Lower lobe of right lung (tissue), 2 donors: ENCODE data around the gene DNAH9. TPM values are rescaled to one million over a fixed set of nuclear protein-coding genes. Genes with fewer than 3 reads are reported as not detected.

Source experiments
- ATAC-seq, 2 donors: fragments of 200-7000 bp; cut with Tn5 transposase; one replicate each; pipeline ENCODE4 v1.9.1; 2020 to 2022; ENCODE audit warnings: mild to moderate bottlenecking in 2 of 2, moderate library complexity in 2 of 2
- DNase-seq: peaks from one replicate; pipeline ENCODE4 v3.0.0-alpha.2; 2020
- H3K27ac ChIP-seq: fragments of 200-600 bp; one replicate; pipeline ENCODE4 v1.8.0; 2022
- H3K27me3 ChIP-seq: fragments of 200-600 bp; one replicate; pipeline ENCODE4 v1.8.0; 2022; ENCODE audit warnings: low read depth
- H3K36me3 ChIP-seq: fragments of 200-600 bp; one replicate; pipeline ENCODE4 v1.8.0; 2022; ENCODE audit warnings: mild to moderate bottlenecking
- H3K4me1 ChIP-seq: fragments of 200-600 bp; one replicate; pipeline ENCODE4 v1.8.0; 2022
- H3K4me3 ChIP-seq: fragments of 200-600 bp; one replicate; pipeline ENCODE4 v1.8.0; 2022; ENCODE audit warnings: mild to moderate bottlenecking
- H3K9me3 ChIP-seq: fragments of 200-600 bp; one replicate; pipeline ENCODE4 v1.8.0; 2022
- CTCF ChIP-seq: fragments of 200-600 bp; IDR thresholded peaks from one replicate; pipeline ENCODE4 v1.8.0; 2022; ENCODE audit warnings: antibody characterized with exemption, mild to moderate bottlenecking
- intact Hi-C: fragments of 100-400 bp; cut with DNase I; formaldehyde crosslinking; loops from one replicate; pipeline ENCODE4 v1.11.0; 2022
- total RNA-seq: library from RNA; stranded (reverse); fragmentation: NEBNext Ultra II Directional; extraction: Animal tissue kit (Norgen Biotek cat#: 25700); gene quantifications from one replicate; pipeline ENCODE4 v1.2.1, GENCODE V29; 2021
- donor health status: DM: no; HTN: yes; CAD: no; lungs with severe emphysema.

DNAH9 gene
- total RNA-seq, 1 donor from 2014 or later, result 22.3 TPM

DNA sequence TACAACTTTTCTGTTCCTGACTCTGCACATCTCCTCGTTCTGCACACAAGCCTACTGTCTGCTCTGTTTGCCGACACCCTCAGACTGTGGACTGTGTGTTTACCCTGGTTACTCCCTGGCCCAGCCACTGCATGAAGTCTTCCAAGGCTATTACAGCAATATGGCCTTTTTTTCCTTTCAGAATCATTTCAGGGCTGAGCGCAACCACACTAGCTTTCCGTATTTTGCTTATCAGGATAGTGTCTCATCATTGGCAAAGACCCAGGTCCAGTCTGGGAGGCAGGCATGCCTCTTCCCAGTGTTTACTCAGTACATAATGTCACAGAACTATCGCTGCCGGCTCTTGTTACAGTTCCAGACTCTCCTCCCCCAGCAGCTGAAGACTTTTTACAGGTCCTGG is 10.1 kb downstream of the DNAH9 start:
- H3K9me3 ChIP-seq, result no peaks in the 10 kb centered on the region
- peak overlapping the region; percentile 49 for H3K27ac ChIP-seq
- intact Hi-C loops, result no loop called here
- TF ChIP-seq CTCF, result no peak
- no peaks in the 10 kb centered on the region for H3K27me3 ChIP-seq
- no peaks in the 10 kb centered on the region for H3K36me3 ChIP-seq
- H3K4me1 ChIP-seq, result no peaks in the 10 kb centered on the region
- peak; percentile 74 to 82 for ATAC-seq
- no peak overlapping the region for H3K4me3 ChIP-seq
- no peak for DNase-seq

GRCh38 chr17:11610999-11611566 is 12.8 kb downstream of the DNAH9 start:
- no peak for TF ChIP-seq CTCF
- Histone ChIP-seq H3K4me1 (no peaks in the 10 kb centered on the region), H3K36me3 (no peaks in the 10 kb centered on the region), H3K27ac (no peak overlapping the region), H3K9me3 (no peaks in the 10 kb centered on the region), H3K27me3 (no peaks in the 10 kb centered on the region), H3K4me3 (no peak overlapping the region)
- ATAC-seq, result peak in 1 of 2 donors; percentile 13
- intact Hi-C loops, result no loop called here
- no peak for DNase-seq

- Histone ChIP-seq H3K9me3 (no peaks in the 10 kb centered on the region), H3K36me3 (no peaks in the 10 kb centered on the region), H3K27me3 (no peaks in the 10 kb centered on the region), H3K4me1 (no peaks in the 10 kb centered on the region), H3K27ac (no peak overlapping the region), H3K4me3 (no peak overlapping the region)
- DNase-seq (no peak), ATAC-seq (no peak)
- intact Hi-C loops, result no loop called here
- no peak for TF ChIP-seq CTCF
Observed at GRCh38 chr17:11612956-11613355, 14.7 kb downstream of the DNAH9 start.

GRCh38 chr17:11618861-11619566 is 20.7 kb downstream of the DNAH9 start:
- Histone ChIP-seq H3K27me3 (no peaks in the 10 kb centered on the region), H3K4me3 (no peak overlapping the region), H3K36me3 (no peaks in the 10 kb centered on the region), H3K27ac (no peak overlapping the region), H3K9me3 (no peaks in the 10 kb centered on the region), H3K4me1 (no peaks in the 10 kb centered on the region)
- intact Hi-C loops, result no loop called here
- TF ChIP-seq CTCF, result no peak
- no peak for ATAC-seq
- DNase-seq, result no peak

DNA sequence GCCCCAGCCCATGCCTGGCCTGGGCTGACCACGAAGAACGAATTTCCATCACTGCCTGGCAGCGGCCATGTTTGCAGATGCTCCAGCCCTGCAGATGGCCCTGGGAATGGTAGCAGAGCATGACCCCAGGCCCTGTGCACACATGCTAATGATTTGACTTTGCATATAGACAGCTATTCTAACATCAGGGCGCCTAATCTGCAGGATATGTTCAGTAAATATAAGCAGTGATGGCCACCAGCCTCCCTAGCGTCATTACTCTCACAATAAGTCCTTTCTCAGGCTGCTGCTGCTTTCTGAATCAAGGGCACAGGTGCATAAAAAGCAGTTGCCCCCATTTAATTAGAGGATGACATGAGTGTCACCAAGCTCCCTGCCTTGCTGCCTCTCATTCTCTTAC is 24.2 kb downstream of the DNAH9 start:
- no peak overlapping the region for H3K4me3 ChIP-seq
- intact Hi-C loops, result no loop called here
- no peaks in the 10 kb centered on the region for H3K9me3 ChIP-seq
- no peak for ATAC-seq
- H3K27me3 ChIP-seq, result no peaks in the 10 kb centered on the region
- H3K4me1 ChIP-seq, result no peaks in the 10 kb centered on the region
- no peak overlapping the region for H3K27ac ChIP-seq
- no peak for DNase-seq
- TF ChIP-seq CTCF, result no peak
- no peaks in the 10 kb centered on the region for H3K36me3 ChIP-seq
